COLO829 (cell line): ENCODE results near the gene DSCAML1.
A peak's percentile ranks its signal among the peaks of the same experiment; 100 is the strongest.
"Not testable (repeated sequence)": the region's sequence is repeated elsewhere in the genome, so short reads cannot be mapped to it uniquely, and the experiment has no call there.

Source experiments
- DNase-seq: peaks from one replicate; pipeline ENCODE4 v3.0.0; 2012; ENCODE audit warnings: low spot score

Gene DSCAML1

GRCh38 chr11:117817368-117818040 lies 20.5 kb upstream of the DSCAML1 start:
- DNase-seq: peak; percentile 56

DNA sequence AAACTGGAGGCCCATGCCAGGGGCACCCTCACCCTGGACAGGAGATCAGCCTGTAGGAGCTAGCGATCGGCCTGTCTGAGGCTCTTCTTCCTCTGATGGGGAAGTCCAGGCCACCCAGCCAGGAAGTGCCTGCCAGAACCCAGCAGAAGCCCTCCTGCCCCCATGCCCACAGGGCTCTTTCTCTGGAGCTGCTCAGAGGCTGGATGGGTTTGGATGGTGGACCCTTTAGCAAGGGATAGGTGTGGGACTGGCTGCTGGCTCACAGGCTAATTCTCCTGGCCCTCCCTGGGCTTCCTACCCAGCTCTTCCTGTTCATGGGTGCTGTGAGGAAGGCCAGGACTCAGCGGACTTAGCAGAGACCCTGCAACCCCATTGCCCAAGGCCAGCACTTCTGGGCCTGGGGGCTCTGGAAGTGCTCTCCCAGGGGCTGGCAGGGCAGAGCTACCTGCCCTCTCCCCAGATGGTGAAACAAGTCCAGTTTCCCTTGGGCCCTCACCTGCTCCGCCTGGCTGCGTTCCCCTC lies 19.9 kb upstream of the DSCAML1 start:
- DNase-seq: no peak

- DNase-seq: no peak
These were observed 19.2 kb upstream of the DSCAML1 start for GRCh38 chr11:117816151-117816741.

DNA sequence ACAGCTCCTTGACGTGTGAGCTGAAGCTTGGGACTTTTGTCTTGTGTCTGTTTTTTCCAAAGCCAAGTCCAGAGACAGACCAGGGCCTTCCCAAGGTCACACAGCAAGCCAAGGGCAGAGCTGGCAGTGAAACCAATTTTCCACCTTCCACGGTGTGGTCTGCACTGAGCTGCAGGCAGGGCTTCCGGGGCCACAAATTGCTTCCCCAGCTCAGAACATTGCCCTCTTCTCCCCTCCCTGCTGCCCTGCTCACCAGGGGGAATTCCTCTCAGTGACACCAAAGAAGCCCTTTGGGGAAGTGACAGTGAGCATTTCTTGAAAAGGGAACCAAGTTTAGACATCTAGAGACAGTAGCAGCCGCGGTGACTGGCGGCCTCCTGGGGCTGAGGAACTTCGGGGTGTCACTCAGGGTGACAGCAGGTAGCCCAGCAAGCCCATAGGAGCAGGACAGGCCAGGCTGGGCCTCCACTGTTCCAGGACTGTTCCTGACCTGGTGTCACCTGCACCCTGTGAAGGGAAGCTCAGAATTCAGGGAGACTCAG lies 18.3 kb upstream of the DSCAML1 start:
- DNase-seq: no peak

DNA sequence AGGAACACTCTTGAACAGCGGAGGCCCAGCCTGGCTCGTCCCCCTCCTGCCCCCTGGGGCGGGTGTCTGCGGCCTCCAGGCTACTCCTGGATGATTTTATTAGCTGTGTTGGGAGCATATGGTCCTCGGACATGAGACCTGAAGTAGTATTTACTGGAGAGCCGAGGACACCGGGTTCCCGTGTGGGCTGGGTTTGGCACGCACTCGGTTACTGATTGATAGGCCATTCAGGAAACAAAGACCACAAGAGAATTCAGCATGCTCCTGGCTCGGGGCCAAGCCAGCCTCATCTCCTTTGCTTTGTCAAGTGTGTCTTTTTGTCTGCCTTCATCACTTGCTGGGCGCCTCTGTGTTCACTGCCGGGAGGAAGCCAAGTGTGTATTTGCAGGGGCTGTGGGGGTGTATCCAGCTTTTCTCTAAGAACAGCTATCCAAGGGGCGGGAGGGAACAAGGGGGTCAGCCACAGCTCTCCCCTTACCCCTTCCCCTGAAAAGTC lies 17.8 kb upstream of the DSCAML1 start:
- no peak for DNase-seq

DNA sequence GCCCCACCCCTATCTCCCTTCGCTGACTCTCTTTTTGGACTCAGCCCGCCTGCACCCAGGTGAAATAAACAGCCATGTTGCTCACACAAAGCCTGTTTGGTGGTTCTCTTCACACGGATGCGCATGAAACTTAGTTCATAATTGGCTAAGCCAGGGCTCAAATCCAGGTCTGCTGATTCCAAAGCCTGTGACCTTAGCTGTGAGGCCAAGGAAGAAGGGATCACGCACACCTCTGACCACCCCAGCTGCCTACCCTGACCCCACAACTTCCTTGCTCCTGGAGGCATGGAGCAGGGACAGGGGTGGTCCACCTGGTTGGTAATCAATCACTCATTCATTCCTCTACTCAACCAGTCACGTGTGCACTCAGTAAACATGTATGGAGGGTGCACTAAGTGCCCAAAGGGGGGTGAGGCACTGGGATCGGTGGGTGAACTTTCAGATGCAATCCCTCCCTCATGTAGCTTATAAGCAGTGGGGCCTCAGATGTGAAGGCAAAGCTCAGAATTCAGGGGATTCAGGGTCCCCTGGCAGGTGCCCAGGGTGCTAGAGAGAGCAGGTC lies 17.3 kb upstream of the DSCAML1 start:
- DNase-seq: no peak

DNA sequence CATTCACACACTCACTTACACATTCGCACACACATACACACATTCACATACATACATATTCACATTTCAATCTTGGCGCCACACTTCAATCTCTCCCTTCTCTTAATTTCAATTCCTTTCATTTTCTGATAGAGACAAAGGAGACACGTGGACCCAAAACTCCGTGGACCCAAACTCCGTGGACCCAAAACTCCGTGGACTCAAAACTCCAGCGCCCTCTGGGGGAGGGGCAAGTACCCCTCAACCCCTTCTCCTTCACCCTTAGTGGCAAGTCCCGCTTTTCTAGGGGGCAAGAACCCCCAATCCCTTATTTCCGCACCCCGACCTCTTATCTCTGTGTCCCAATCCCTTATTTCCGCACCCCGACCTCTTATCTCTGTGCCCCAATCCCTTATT lies 13.0 kb upstream of the DSCAML1 start:
- DNase-seq: not testable (repeated sequence)

- DNase-seq: peak; percentile 47
These were observed 12.4 kb upstream of the DSCAML1 start for GRCh38 chr11:117809236-117810055.

- no peak for DNase-seq
These were observed 11.8 kb upstream of the DSCAML1 start for GRCh38 chr11:117808784-117809183.

DNA sequence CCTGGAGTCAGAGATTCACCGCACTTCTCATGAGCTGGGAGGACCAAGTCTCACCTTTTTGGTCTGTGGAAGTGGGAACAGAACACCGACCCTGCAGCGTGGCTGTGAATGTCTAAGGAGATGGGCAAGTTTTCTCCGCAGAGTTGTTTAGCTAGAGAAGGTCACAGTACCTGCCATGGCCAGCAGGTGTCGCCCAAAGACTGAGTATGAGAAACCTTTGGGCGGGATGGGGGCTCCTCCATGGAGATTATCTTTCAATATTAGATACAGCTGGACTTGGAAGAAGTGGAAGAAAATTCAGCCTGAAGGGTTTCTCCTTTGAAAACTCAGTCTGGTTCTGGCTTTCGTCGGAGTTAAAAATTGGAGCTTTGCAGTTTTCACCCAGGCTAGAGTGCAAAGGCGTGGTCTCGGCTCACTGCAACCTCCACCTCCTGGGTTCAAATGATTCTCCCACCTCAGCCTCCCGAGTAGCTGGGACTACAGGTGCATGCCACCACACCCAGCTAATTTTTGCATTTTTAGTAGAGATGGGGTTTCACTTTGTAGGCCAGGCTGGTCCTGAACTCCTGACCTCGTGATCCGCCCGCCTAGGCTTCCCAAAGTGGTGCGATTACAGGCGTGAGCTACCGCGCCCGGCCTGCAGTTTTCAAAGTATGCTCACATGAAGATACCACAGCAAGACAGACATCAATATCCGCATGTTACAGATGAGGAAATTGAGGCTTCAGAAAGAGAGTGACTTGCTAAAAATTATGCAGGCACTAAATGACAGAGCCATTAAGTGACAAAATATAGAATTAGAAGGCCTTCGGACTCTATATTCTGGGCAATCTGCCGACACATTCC lies 10.7 kb upstream of the DSCAML1 start:
- DNase-seq: peak; percentile 70

GRCh38 chr11:117806846-117807245 lies 9.8 kb upstream of the DSCAML1 start:
- DNase-seq: no peak

DNA sequence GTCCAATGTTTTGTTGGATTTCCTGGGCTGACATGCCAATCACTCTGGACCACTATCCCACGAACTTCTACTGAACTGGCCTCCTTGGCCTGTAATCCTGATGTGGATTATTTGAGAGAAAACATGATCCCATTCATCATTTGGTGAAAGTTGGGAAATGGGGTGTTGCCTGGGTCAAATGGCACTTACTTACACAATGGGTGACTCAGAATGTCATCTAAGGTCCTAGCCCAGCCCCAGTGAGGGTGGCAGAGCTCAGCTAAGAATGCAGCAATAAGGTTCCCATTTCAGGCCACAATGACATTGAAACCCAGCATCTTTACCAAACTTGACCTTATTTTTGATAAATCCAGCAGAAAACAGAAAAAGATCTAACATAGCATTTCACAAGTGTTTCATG lies 8.0 kb upstream of the DSCAML1 start:
- DNase-seq: no peak

- no peak for DNase-seq
These were observed 6.9 kb upstream of the DSCAML1 start for GRCh38 chr11:117803896-117804295.

DNA sequence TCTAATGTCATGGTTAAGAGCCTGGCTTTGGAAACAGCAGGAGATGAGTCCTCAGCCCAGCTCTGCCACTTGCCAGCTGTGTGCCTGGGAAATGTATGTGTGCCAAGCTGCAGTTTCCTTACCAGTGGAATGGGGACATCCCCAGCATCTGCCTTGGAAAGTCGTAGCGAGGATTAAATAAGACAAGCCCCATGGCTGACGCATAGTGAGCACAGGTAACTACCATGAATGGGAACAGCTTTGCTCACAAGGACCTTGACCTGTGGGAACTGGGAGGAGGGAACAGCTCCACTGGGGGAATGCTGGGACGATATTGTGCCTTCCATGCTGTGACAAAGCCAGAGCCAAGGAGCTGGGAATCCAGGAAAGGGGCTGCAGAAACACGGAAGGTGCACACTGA lies 2.6 kb upstream of the DSCAML1 start:
- DNase-seq: no peak

DNA sequence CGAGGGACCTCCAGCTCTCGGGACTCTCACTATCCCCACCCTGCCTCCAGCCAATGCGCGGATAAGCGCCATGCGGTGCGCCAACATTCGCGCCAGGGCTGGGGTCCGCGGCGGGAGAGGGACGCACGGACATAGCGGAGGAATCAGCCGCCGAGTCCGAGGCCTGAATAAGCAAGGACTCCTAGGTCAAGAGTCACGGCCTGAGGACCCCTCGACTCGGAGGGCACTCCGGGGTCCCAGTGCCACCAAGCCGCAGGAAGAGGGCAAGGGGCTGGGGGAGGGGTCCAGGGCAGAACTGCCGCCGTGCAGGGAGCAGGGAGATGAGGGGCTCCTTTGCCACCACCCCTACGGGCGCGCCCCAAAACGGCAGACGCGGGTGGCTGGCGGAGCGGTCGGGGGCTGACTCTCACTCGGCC lies 552 bp downstream of the DSCAML1 start:
- no peak for DNase-seq

DNA sequence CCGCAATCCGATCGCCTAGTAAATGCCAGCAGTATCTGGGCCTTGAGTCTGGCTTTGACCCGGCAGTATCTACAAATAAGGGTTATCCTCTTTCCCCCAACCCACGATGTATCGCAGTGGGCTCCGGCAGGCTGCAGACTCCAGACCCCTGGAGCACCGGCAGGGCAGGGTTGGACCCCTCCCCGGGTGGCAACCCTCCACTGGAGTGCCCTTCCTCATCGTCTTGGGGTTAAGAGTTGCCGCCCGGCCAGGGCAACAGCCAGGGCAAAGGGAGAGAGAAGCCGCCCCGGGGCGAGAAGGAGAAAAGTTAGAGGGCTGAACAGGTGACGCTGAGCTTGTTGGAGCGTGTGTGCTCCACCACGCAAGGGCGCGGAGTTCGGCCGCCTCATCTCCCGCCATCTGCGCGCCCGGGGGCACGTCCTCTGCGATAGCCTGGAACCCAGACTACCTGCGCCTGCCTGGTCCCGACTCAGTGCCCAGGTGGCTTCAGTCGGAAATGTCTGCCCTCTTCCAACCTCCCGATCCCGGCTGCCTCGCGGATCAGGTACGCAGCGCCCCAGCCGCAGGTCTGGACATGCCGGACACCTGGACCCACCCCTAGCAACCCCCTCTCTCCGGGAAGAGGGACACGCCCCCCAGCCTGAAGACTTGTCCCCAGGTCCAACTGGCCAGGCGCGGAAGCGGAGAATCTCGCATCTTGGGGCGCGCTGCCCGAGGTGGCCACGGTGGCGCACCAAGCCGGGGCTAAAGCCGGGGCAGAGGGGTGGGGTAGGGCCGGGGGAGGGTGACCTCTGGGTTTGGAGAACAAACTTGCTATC lies 1.2 kb downstream of the DSCAML1 start:
- DNase-seq: no peak

DNA sequence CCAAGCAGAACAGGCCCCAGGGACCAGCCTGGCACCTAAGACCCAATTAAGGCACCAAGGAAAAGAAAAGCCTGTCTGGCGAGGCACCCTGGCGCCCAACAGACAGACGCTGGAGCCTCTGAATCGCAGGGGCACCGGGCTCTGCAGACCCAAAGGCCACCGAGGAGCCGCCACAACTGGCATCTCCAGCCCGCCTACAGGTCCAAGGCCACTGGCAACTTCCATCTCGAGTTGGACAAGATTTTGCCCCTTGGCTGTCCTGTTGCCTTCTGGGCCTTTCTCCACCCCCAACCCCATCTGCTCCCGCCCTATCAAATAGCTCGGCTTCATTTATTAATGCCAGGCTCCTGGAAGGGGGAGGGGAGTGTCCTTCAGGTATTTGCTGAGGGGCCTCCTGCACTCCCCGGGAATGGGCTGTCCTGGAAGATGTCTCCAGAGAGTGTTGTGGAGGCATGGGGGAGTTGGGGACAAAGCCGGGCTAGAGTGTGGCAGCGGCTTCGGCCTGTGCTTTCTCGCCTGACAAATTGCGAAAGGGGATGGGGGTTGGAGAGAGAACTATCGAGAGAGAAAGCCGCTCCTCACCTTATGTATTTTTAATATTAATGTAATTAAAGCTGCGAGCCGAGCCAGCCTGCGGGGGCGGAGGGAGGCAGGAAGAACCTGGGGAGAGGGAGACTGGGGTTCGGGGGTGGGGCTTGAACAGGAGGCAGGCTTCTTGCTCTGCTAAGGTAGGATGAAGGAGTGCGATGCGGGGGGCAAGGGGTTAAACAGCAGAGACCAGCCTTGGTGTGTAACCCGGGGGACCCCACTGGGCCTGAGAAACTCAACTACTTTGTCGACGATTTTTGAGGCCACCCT lies 2.0 kb downstream of the DSCAML1 start:
- DNase-seq: no peak

- DNase-seq: no peak
These were observed 2.9 kb downstream of the DSCAML1 start for GRCh38 chr11:117794135-117794534.

DNA sequence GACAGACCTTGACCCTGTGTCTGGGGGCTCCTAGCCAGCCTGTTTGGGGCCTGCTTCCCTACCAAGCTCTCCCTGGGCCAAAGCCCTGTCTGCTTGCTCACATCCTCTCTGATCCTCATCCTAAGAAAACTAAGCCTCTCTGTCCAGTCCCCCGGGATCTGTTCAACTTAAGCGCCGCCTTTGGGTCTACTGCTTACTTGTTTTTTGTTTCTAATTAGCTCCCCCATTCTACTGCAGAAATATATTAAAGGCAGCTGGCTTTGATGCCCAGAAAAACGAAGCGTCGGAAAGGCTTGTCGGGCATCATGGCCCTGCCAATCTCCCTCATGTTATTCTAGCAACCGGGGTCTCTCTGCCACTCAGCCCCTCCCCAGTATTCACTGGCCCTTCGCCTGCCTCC lies 3.4 kb downstream of the DSCAML1 start:
- no peak for DNase-seq
